ENCODE data around the gene NRP2. TPM values are rescaled to one million over a fixed set of nuclear protein-coding genes. Genes with fewer than 3 reads are reported as not detected.

Gene NRP2
- total and polyA plus RNA-seq, 4 experiments from 2014 or later, result 1.1 to 2.1 TPM; not detected in 2

DNA sequence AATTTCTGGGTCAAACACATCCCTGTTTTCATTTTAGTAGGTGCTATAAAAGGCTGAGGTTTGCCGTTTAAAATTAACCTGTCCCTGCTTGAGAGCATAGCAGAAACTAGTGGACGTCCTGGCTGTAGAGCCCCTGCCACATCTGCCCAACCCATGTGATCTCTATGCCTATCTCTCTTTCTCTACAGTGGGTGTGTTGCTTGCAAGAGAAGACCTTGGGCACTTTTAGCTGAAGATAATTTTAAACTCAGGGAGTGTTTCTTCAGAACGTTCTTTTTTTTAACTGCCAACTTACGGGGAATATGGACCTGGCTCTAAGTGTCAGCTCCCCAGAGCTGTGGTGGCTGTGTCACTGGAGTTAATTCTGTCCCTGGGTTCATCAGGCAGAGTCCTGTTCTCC lies 100.6 kb downstream of the NRP2 start:
- H3K4me3 Mint-ChIP-seq, result no peak overlapping the region
- Histone ChIP-seq H3K27ac (ENCODE audit: low read depth, low read length) (no peak overlapping the region), H3K27me3 (ENCODE audit: insufficient read depth, low read length) (no peaks in the 10 kb centered on the region), H3K4me3 (ENCODE audit: low read length in 2 of 2) (no peak overlapping the region), H3K4me1 (ENCODE audit: insufficient read depth, low read length) (no peaks in the 10 kb centered on the region), H3K36me3 (ENCODE audit: insufficient read depth, low read length) (no peaks in the 10 kb centered on the region), H3K9me3 (ENCODE audit: control insufficient read depth in 1 of 2, low read length in 2 of 2) (no peaks in the 10 kb centered on the region)
- H3K4me1 Mint-ChIP-seq, result peaks cover 0 to 7% (median 0%) of the 10 kb centered on the region in 4 donors
- intact Hi-C loops (cut with micrococcal nuclease), result no loop called here
- H3K27me3 Mint-ChIP-seq, result peaks cover 9 to 10% of the 10 kb centered on the region in 2 donors
- H3K27ac Mint-ChIP-seq, result no peak overlapping the region
- DNase-seq, result no peak
- POLR2A ChIA-PET (ENCODE audit: partially characterized antibody), result no interaction called here
- no peaks in the 10 kb centered on the region for H3K36me3 Mint-ChIP-seq
- CTCF ChIA-PET (ENCODE audit: partially characterized antibody), result no interaction called here
- no peaks in the 10 kb centered on the region for H3K9me3 Mint-ChIP-seq

DNA sequence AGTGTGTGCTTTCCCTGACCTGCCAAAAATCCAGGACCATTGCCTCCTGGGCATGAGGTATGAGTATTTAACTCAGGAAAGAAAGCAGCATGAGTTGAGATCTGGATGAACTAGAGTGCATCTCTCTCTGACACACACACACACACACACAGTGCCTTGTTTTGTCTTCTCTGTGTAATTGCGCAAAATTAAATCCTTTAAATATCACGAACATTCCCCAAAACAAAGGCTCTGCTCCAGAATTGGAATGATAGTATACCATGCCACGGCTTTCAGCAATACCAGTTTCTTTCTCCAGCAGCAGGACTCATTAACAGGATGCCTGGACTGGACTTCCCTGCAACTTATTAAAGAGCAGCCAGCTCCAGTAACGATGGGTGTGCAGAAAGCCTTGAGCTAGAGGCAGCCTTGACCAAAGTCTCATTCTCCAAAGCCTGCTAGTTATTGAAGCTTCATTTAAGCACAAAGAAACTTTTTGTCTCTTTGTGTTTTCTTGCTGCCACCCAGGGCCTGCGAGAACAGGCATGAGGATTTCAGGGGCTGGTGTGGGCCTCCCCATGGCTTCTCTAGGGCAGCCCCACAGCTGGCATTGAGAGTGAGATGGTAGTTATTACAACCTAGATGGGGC lies 101.7 kb downstream of the NRP2 start:
- Histone ChIP-seq H3K9me3 (ENCODE audit: control insufficient read depth in 1 of 2, low read length in 2 of 2) (no peaks in the 10 kb centered on the region), H3K4me1 (ENCODE audit: insufficient read depth, low read length) (no peaks in the 10 kb centered on the region), H3K4me3 (ENCODE audit: low read length in 2 of 2) (no peak overlapping the region), H3K27ac (ENCODE audit: low read depth, low read length) (no peak overlapping the region), H3K27me3 (ENCODE audit: insufficient read depth, low read length) (no peaks in the 10 kb centered on the region), H3K36me3 (ENCODE audit: insufficient read depth, low read length) (no peaks in the 10 kb centered on the region)
- Mint-ChIP-seq H3K9me3 (no peaks in the 10 kb centered on the region), H3K27ac (no peak overlapping the region), H3K4me1 (peaks cover 0 to 7% (median 0%) of the 10 kb centered on the region in 4 donors), H3K27me3 (peaks cover 7 to 9% of the 10 kb centered on the region in 2 donors), H3K4me3 (no peak overlapping the region), H3K36me3 (no peaks in the 10 kb centered on the region)
- intact Hi-C loops (cut with micrococcal nuclease), result no loop called here
- no peak for DNase-seq
- ChIA-PET CTCF (ENCODE audit: partially characterized antibody) (no interaction called here), POLR2A (ENCODE audit: partially characterized antibody) (no interaction called here)

DNA sequence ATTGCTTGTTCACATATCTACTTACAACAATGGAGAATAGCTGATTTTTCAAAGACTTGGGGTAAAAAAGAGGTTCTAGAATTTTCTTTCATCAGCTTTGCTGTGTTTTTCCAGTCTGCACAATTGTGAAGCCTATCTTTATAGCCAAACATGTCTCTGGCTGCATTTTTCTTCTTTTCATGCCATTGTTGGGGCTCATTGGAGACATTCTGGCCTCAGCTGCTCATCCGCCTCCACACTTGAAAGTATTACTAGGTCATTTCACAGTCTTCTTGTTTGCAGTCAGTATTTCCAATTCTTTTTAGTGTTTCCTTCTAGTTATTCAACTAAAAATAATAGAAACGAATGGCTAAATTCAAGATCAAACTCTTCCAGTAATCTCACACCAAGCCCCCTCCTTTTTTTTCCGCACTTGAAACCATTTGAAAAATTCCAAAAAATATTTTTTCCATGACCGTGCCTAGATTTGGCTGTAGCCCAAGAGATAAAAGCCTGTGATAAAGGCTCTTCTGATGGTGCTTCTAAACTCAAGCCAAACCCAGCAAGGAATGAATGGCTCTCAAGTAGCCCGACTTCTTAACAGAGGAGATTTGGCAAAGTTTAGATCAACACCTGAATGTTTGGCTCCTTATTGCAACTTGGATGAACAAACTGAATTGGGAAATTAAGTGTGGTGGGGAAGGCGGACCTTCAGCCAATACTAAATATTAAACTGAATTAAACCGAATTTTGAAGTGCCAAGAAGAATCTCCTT lies 103.4 kb downstream of the NRP2 start:
- H3K27ac ChIP-seq (ENCODE audit: low read depth, low read length), result no peak overlapping the region
- CTCF ChIA-PET (ENCODE audit: partially characterized antibody), result no interaction called here
- no peaks in the 10 kb centered on the region for H3K27me3 ChIP-seq (ENCODE audit: insufficient read depth, low read length)
- no peaks in the 10 kb centered on the region for H3K36me3 ChIP-seq (ENCODE audit: insufficient read depth, low read length)
- no peaks in the 10 kb centered on the region for H3K4me1 ChIP-seq (ENCODE audit: insufficient read depth, low read length)
- H3K4me3 Mint-ChIP-seq, result no peak overlapping the region
- no peak overlapping the region for H3K4me3 ChIP-seq (ENCODE audit: low read length in 2 of 2)
- H3K9me3 ChIP-seq (ENCODE audit: control insufficient read depth in 1 of 2, low read length in 2 of 2), result no peaks in the 10 kb centered on the region
- no peaks in the 10 kb centered on the region for H3K9me3 Mint-ChIP-seq
- peaks cover 7 to 9% of the 10 kb centered on the region in 2 donors for H3K27me3 Mint-ChIP-seq
- H3K27ac Mint-ChIP-seq, result no peak overlapping the region
- intact Hi-C loops (cut with micrococcal nuclease), result no loop called here
- no peaks in the 10 kb centered on the region for H3K36me3 Mint-ChIP-seq
- POLR2A ChIA-PET (ENCODE audit: partially characterized antibody), result no interaction called here
- peaks cover 0 to 3% (median 0%) of the 10 kb centered on the region in 4 donors for H3K4me1 Mint-ChIP-seq
- no peak for DNase-seq

DNA sequence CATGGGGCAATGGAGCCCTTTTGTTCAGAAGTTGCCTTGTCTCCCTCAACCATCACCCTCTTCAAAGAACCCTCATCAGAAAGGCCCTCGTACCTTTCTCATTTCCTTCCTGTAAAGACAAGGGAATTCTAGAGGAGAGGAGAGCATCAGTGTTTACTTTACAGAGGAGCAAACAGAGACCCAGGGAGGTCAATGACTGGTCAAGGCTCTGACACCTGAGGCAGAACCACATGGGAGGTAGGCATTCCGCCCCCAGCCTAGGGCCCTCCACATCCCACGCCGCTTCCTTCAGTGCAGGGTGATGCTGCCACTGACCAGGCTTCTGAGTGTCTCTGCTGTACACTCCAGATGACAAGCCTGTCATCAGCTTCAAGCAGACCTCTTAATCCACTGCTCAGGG lies 104.7 kb downstream of the NRP2 start:
- Mint-ChIP-seq H3K9me3 (no peaks in the 10 kb centered on the region), H3K27me3 (peaks cover 7 to 13% of the 10 kb centered on the region in 2 donors), H3K4me1 (no peaks in the 10 kb centered on the region), H3K27ac (no peak overlapping the region), H3K4me3 (no peak overlapping the region), H3K36me3 (no peaks in the 10 kb centered on the region)
- Histone ChIP-seq H3K27me3 (ENCODE audit: insufficient read depth, low read length) (no peaks in the 10 kb centered on the region), H3K27ac (ENCODE audit: low read depth, low read length) (no peak overlapping the region), H3K4me1 (ENCODE audit: insufficient read depth, low read length) (no peaks in the 10 kb centered on the region), H3K36me3 (ENCODE audit: insufficient read depth, low read length) (no peaks in the 10 kb centered on the region), H3K9me3 (ENCODE audit: control insufficient read depth in 1 of 2, low read length in 2 of 2) (no peaks in the 10 kb centered on the region), H3K4me3 (ENCODE audit: low read length in 2 of 2) (no peak overlapping the region)
- intact Hi-C loops (cut with micrococcal nuclease), result no loop called here
- DNase-seq, result no peak
- POLR2A ChIA-PET (ENCODE audit: partially characterized antibody), result no interaction called here
- CTCF ChIA-PET (ENCODE audit: partially characterized antibody), result no interaction called here

DNA sequence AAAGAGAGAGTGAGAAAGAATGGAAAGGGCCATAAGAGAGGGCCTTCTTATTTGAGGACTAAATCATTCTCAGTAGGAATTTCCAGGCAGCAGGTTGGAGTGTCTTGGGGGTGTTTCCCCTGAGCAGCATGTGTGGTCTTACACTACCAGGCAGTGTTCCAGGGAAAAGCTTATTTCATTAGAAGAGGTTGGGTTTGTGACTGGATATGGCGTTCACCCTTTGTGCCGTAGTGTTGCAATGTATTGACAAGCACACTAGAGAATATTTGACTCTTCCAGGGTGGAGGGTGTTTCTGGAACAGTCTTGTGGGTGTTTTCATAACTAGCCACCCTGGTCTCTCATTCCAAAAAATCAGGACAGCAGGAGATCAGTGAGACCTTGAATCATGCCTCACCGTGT lies 105.5 kb downstream of the NRP2 start:
- no peaks in the 10 kb centered on the region for H3K4me1 Mint-ChIP-seq
- H3K36me3 ChIP-seq (ENCODE audit: insufficient read depth, low read length), result no peaks in the 10 kb centered on the region
- no peaks in the 10 kb centered on the region for H3K4me1 ChIP-seq (ENCODE audit: insufficient read depth, low read length)
- H3K27ac Mint-ChIP-seq, result no peak overlapping the region
- H3K9me3 Mint-ChIP-seq, result no peaks in the 10 kb centered on the region
- DNase-seq, result no peak
- peaks cover 11 to 17% of the 10 kb centered on the region in 2 donors for H3K27me3 Mint-ChIP-seq
- ChIA-PET CTCF (ENCODE audit: partially characterized antibody) (no interaction called here), POLR2A (ENCODE audit: partially characterized antibody) (no interaction called here)
- H3K36me3 Mint-ChIP-seq, result no peaks in the 10 kb centered on the region
- intact Hi-C loops (cut with micrococcal nuclease), result no loop called here
- H3K4me3 ChIP-seq (ENCODE audit: low read length in 2 of 2), result no peak overlapping the region
- no peak overlapping the region for H3K4me3 Mint-ChIP-seq
- no peaks in the 10 kb centered on the region for H3K27me3 ChIP-seq (ENCODE audit: insufficient read depth, low read length)
- no peak overlapping the region for H3K27ac ChIP-seq (ENCODE audit: low read depth, low read length)
- no peaks in the 10 kb centered on the region for H3K9me3 ChIP-seq (ENCODE audit: control insufficient read depth in 1 of 2, low read length in 2 of 2)

DNA sequence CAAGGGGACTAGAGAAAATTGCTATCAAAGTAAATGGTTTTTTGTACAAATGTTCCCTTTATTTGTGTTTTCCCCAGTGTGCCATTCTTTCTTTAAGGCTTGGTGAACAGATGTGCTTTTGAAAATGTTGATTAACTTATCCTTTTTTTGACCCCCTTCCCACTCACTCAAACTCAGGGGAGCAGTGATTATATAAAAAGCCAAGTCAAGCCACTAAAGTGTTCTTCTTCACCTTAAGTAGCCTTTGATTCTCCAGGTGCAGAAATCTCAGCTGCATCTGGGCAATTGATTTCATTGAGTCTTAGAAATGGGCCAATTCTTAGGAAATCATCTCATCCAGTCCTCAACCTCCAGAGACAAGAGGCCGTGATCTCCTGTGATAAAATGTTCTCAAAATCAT lies 107.6 kb downstream of the NRP2 start:
- no peaks in the 10 kb centered on the region for H3K9me3 ChIP-seq (ENCODE audit: control insufficient read depth in 1 of 2, low read length in 2 of 2)
- no peak for DNase-seq
- intact Hi-C loops (cut with micrococcal nuclease), result no loop called here
- ChIA-PET POLR2A (ENCODE audit: partially characterized antibody) (no interaction called here), CTCF (ENCODE audit: partially characterized antibody) (no interaction called here)
- Mint-ChIP-seq H3K4me1 (no peaks in the 10 kb centered on the region), H3K27ac (no peak overlapping the region), H3K4me3 (no peak overlapping the region), H3K27me3 (peaks cover 11 to 17% of the 10 kb centered on the region in 2 donors), H3K9me3 (no peaks in the 10 kb centered on the region), H3K36me3 (no peaks in the 10 kb centered on the region)
- H3K4me1 ChIP-seq (ENCODE audit: insufficient read depth, low read length), result no peaks in the 10 kb centered on the region
- H3K36me3 ChIP-seq (ENCODE audit: insufficient read depth, low read length), result no peaks in the 10 kb centered on the region
- H3K4me3 ChIP-seq (ENCODE audit: low read length in 2 of 2), result no peak overlapping the region
- no peak overlapping the region for H3K27ac ChIP-seq (ENCODE audit: low read depth, low read length)
- H3K27me3 ChIP-seq (ENCODE audit: insufficient read depth, low read length), result no peaks in the 10 kb centered on the region

DNA sequence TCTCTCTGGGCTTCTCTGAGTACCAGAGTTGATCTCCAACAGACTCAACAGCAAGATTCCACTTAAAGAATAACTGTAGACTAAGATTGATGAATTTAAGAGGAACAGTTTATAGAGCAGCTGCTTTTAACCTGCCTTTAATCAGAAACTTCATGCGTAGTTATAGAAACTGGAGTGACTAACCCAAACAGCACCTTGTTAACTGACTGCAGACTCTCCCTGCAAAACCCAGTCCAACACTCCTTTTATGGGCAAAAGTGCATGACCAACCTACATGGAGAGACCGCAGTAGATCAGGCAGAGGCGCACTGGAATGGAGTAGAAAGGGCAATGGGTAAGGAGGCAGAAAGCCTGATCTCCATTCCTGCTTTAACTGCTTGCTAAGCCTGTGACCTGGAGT lies 110.6 kb downstream of the NRP2 start:
- no peaks in the 10 kb centered on the region for H3K4me1 ChIP-seq (ENCODE audit: insufficient read depth, low read length)
- POLR2A ChIA-PET (ENCODE audit: partially characterized antibody), result no interaction called here
- Mint-ChIP-seq H3K4me3 (no peak overlapping the region), H3K27ac (no peak overlapping the region), H3K27me3 (peaks cover 8 to 9% of the 10 kb centered on the region in 2 donors), H3K4me1 (no peaks in the 10 kb centered on the region), H3K9me3 (no peaks in the 10 kb centered on the region), H3K36me3 (no peaks in the 10 kb centered on the region)
- H3K27me3 ChIP-seq (ENCODE audit: insufficient read depth, low read length), result no peaks in the 10 kb centered on the region
- CTCF ChIA-PET (ENCODE audit: partially characterized antibody), result no interaction called here
- no peaks in the 10 kb centered on the region for H3K36me3 ChIP-seq (ENCODE audit: insufficient read depth, low read length)
- intact Hi-C loops (cut with micrococcal nuclease), result no loop called here
- no peak overlapping the region for H3K4me3 ChIP-seq (ENCODE audit: low read length in 2 of 2)
- no peak for DNase-seq
- no peaks in the 10 kb centered on the region for H3K9me3 ChIP-seq (ENCODE audit: control insufficient read depth in 1 of 2, low read length in 2 of 2)
- no peak overlapping the region for H3K27ac ChIP-seq (ENCODE audit: low read depth, low read length)
